Measurements from ENCODE around the gene PIP.

DNA sequence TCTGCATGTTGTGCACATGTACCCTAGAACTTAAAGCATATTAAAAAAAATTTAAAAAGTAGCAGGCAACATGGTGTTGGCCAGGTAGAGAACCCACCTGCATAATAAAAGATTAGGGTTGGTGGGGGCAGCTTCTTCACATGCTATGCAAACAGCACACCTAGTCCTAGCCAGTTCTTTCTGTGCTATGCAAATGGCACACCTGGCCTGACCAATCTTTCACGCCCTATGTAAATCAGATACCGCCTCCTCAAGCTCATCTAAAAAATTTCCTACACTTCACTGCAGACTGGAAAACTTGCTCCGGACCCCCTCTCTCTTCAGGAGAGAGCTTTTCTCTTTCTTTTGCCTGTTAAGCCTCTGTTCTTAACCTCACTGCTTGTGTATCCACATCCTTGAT, 14.5 kb upstream of the PIP start:
- TF ChIP-seq POLR2A (IDR thresholded peaks at IDR 0.05) (no peak), CTCF (IDR thresholded peaks at IDR 0.05) (no peak)
